GM23338 (cell line): ENCODE data around the gene CHAMP1.

Source experiments
- CREB1 ChIP-seq: fragments of 250-450 bp; sonication (Bioruptor Pico); IDR thresholded peaks from 2 replicates; pipeline ENCODE4 v1.5.0; 2020; ENCODE audit warnings: low read depth, mild to moderate bottlenecking, moderate library complexity
- EZH2 ChIP-seq: fragments of 200-600 bp; sonication (generic); IDR thresholded peaks from one replicate; pipeline ENCODE4 v1.8.0; 2017; ENCODE audit warnings: antibody characterized with exemption, mild to moderate bottlenecking, low read depth; ENCODE audit not compliant: unreplicated experiment
- EZH2phosphoT487 ChIP-seq: fragments of 200-600 bp; sonication (generic); IDR thresholded peaks from one replicate; pipeline ENCODE4 v1.8.1; 2018; ENCODE audit warnings: antibody characterized with exemption; ENCODE audit not compliant: unreplicated experiment
- POLR2AphosphoS5 ChIP-seq: IDR thresholded peaks from 2 replicates; pipeline ENCODE4 v1.6.1; 2016; ENCODE audit warnings: antibody characterized with exemption, low read depth
- TF ChIP-seq, protein P1 (sequence below), 2 experiments: fragments of 200-600 bp in 1 of 2; sonication (generic) in 1 of 2; conservative IDR thresholded peaks; 2 replicates each; pipeline versions ENCODE4 v1.5.1 to v1.6.1; 2016 to 2017; ENCODE audit warnings: antibody characterized with exemption in 2 of 2, low read depth in 2 of 2, mild to moderate bottlenecking in 2 of 2, moderate library complexity in 1 of 2
- TF ChIP-seq, protein P2 (sequence below): IDR thresholded peaks from one replicate; pipeline ENCODE4 v1.6.1; 2018; ENCODE audit warnings: antibody characterized with exemption; ENCODE audit not compliant: unreplicated experiment
- TF ChIP-seq, protein P3 (sequence below): IDR thresholded peaks from 2 replicates; pipeline ENCODE4 v1.6.1; 2016; ENCODE audit warnings: antibody characterized with exemption

DNA sequence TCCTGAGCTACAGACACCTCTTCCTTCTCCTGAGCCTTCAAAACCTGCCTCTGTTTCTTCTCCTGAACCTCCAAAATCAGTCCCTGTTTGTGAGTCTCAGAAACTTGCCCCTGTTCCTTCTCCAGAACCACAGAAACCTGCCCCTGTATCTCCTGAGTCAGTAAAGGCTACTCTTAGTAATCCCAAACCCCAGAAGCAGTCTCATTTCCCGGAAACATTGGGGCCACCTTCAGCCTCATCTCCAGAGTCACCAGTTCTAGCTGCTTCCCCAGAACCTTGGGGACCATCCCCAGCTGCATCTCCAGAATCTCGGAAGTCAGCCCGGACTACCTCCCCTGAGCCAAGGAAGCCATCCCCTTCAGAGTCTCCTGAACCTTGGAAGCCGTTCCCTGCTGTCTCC is 10.0 kb downstream of the CHAMP1 start:
- TF ChIP-seq, protein P1, sequence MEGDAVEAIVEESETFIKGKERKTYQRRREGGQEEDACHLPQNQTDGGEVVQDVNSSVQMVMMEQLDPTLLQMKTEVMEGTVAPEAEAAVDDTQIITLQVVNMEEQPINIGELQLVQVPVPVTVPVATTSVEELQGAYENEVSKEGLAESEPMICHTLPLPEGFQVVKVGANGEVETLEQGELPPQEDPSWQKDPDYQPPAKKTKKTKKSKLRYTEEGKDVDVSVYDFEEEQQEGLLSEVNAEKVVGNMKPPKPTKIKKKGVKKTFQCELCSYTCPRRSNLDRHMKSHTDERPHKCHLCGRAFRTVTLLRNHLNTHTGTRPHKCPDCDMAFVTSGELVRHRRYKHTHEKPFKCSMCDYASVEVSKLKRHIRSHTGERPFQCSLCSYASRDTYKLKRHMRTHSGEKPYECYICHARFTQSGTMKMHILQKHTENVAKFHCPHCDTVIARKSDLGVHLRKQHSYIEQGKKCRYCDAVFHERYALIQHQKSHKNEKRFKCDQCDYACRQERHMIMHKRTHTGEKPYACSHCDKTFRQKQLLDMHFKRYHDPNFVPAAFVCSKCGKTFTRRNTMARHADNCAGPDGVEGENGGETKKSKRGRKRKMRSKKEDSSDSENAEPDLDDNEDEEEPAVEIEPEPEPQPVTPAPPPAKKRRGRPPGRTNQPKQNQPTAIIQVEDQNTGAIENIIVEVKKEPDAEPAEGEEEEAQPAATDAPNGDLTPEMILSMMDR (conservative IDR thresholded peaks at IDR 0.05; ENCODE audit: low read depth in 2 of 2), result no peak
- TF ChIP-seq EZH2 (no peak), POLR2AphosphoS5 (no peak), CREB1 (no peak), EZH2phosphoT487 (no peak)
- TF ChIP-seq, protein P2, sequence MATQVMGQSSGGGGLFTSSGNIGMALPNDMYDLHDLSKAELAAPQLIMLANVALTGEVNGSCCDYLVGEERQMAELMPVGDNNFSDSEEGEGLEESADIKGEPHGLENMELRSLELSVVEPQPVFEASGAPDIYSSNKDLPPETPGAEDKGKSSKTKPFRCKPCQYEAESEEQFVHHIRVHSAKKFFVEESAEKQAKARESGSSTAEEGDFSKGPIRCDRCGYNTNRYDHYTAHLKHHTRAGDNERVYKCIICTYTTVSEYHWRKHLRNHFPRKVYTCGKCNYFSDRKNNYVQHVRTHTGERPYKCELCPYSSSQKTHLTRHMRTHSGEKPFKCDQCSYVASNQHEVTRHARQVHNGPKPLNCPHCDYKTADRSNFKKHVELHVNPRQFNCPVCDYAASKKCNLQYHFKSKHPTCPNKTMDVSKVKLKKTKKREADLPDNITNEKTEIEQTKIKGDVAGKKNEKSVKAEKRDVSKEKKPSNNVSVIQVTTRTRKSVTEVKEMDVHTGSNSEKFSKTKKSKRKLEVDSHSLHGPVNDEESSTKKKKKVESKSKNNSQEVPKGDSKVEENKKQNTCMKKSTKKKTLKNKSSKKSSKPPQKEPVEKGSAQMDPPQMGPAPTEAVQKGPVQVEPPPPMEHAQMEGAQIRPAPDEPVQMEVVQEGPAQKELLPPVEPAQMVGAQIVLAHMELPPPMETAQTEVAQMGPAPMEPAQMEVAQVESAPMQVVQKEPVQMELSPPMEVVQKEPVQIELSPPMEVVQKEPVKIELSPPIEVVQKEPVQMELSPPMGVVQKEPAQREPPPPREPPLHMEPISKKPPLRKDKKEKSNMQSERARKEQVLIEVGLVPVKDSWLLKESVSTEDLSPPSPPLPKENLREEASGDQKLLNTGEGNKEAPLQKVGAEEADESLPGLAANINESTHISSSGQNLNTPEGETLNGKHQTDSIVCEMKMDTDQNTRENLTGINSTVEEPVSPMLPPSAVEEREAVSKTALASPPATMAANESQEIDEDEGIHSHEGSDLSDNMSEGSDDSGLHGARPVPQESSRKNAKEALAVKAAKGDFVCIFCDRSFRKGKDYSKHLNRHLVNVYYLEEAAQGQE, result no peak
- TF ChIP-seq, protein P3, sequence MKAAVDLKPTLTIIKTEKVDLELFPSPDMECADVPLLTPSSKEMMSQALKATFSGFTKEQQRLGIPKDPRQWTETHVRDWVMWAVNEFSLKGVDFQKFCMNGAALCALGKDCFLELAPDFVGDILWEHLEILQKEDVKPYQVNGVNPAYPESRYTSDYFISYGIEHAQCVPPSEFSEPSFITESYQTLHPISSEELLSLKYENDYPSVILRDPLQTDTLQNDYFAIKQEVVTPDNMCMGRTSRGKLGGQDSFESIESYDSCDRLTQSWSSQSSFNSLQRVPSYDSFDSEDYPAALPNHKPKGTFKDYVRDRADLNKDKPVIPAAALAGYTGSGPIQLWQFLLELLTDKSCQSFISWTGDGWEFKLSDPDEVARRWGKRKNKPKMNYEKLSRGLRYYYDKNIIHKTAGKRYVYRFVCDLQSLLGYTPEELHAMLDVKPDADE, result no peak
